ENCODE data around the gene BRD3OS.

Gene BRD3OS

DNA sequence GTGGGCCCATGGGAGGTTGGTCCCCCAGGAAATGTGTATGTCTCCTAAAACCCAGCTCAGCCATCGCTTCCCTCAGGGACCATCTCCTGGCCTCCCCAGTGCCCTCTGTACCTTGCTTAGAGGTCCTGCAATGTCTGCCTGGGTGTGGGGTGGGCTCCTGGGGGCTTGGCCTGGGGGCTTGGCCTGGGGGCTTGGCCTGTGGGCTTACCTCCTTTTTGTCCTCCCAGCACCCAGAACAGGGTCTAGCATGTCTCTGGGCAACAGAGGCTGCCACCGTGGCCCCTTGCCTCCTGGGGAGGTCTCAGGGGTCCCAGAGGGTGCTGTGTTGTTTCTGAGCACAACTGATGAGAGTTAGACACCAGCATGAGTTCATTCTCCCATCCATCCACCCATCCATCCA is 22.5 kb upstream of the BRD3OS start:
- TF ChIP-seq, protein P1, sequence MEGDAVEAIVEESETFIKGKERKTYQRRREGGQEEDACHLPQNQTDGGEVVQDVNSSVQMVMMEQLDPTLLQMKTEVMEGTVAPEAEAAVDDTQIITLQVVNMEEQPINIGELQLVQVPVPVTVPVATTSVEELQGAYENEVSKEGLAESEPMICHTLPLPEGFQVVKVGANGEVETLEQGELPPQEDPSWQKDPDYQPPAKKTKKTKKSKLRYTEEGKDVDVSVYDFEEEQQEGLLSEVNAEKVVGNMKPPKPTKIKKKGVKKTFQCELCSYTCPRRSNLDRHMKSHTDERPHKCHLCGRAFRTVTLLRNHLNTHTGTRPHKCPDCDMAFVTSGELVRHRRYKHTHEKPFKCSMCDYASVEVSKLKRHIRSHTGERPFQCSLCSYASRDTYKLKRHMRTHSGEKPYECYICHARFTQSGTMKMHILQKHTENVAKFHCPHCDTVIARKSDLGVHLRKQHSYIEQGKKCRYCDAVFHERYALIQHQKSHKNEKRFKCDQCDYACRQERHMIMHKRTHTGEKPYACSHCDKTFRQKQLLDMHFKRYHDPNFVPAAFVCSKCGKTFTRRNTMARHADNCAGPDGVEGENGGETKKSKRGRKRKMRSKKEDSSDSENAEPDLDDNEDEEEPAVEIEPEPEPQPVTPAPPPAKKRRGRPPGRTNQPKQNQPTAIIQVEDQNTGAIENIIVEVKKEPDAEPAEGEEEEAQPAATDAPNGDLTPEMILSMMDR (IDR thresholded peaks at IDR 0.05; ENCODE audit: insufficient read depth, low read depth, low read length, missing control alignments), result no peak
- DNase-seq (ENCODE audit: low read depth), result no peak
- no peak overlapping the region for H3K4me3 ChIP-seq (ENCODE audit: low read length)

DNA sequence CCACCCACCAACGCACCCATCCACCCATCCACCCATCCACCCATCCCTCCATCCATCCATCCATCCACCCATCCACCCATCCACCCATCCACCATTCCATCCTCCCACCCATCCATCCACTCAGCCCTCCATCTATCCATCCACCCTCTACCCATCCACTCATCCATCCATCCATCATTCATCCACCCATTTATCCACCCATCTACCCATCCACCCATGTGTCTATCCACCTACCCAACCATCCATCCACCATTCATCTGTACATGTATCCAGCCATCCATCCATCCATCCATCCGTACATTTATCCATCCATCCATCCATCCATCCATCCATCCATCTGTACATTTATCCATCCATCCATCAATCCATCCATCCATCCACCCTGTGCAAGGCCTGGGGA is 22.0 kb upstream of the BRD3OS start:
- DNase-seq (ENCODE audit: low read depth), result no peak
- no peak overlapping the region for H3K4me3 ChIP-seq (ENCODE audit: low read length)
- TF ChIP-seq, protein P1 (IDR thresholded peaks at IDR 0.05; ENCODE audit: insufficient read depth, low read depth, low read length, missing control alignments), result no peak

DNA sequence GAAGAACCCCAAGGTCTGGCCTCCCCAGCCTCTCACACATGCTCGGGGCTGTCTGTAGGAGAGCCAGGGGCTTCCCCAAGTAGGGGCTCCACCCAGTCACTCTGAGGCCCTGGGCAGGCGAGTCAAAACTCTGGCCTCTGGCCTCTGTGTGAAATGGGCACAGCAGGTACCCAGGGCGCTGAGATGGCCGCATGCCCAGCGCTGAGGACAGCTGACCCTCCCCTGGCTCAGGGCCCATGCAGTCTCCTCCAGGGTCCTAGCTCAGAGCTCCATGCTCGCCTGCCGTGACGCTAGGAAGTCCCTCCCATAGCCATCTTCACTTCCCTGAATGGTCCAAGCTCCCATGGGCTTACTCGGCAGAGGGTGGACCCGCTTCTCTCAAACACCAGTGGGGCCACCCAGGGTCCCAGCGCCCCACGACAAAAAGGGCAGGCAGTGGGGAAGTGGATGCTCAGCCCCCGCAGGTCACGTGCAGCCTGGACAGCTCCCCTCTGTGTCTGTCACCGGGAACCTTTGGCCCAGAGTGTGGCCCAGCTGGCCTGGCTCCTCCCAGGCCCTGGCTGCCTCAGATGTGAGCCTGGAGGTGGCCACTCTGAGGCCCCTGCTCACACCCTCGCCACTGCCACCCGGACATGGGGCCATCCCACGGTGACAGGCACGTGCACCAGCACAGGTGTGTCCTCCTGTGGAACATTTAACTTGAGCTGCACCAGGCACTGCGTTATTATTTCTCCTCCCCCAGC is 21.0 kb upstream of the BRD3OS start:
- no peak for DNase-seq (ENCODE audit: low read depth)
- TF ChIP-seq, protein P1 (IDR thresholded peaks at IDR 0.05; ENCODE audit: insufficient read depth, low read depth, low read length, missing control alignments), result no peak
- no peak overlapping the region for H3K4me3 ChIP-seq (ENCODE audit: low read length)

DNA sequence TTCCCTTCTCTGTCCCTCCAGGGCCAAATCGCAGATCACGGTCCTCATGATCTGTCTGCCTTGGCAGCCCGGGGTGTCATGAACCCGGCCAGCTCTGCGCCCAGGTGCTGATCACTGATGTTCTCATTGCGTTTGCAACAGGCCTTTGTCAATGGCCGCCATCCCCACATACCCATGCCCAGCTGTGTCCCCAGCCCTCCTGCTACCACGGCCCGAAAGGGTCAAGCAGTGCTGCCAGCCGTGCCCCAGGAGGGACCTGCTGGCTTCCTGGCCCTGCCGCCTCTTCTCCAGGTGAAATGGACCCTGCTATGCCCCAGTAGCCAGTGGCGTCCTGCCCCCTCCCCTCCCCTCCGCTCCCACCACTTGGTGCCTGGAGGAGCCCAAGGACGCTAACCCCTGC is 20.4 kb upstream of the BRD3OS start:
- H3K4me3 ChIP-seq (ENCODE audit: low read length), result no peak overlapping the region
- TF ChIP-seq, protein P1 (IDR thresholded peaks at IDR 0.05; ENCODE audit: insufficient read depth, low read depth, low read length, missing control alignments), result no peak
- DNase-seq (ENCODE audit: low read depth), result no peak

DNA sequence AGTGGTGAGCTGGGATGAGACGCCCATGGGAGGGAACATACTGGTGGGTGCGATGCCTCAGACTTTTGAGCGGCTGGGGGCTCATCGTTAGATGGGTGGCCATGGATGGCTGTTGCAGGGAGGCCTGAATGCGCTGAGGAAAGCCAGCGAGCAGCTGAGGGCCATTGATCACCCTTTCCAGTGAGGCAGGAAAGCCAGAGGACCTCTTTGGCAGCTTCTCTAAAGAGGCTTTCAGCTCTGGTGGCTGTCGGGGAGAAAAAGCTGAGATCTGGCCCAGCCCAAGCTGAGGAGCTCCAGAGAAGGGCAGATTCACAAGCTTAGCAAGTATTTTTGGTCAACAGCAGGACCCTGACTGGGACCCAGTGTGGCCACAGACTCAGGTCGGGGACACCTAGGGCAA is 19.9 kb upstream of the BRD3OS start:
- DNase-seq (ENCODE audit: low read depth), result no peak
- H3K4me3 ChIP-seq (ENCODE audit: low read length), result no peak overlapping the region
- TF ChIP-seq, protein P1 (IDR thresholded peaks at IDR 0.05; ENCODE audit: insufficient read depth, low read depth, low read length, missing control alignments), result no peak

DNA sequence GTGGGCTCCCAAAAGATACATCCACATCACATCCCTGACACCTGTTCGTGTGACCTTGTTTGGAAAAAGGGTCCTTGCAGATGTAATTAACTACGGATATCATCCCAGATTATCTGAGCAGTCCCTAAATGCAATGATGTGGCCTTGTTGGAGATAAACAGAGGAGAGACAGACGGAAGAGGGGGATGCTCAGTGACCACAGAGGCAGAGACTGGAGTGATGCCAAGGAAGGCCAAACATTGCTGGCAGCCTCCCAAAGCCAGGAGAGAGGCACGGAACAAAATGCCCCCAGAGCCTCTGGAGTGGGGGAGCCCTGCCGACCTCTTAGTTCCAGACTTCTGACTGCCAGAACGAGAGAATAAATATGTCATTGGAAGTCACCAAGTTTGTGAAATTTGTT is 18.1 kb upstream of the BRD3OS start:
- no peak for DNase-seq (ENCODE audit: low read depth)
- H3K4me3 ChIP-seq (ENCODE audit: low read length), result no peak overlapping the region
- TF ChIP-seq, protein P1 (IDR thresholded peaks at IDR 0.05; ENCODE audit: insufficient read depth, low read depth, low read length, missing control alignments), result no peak

DNA sequence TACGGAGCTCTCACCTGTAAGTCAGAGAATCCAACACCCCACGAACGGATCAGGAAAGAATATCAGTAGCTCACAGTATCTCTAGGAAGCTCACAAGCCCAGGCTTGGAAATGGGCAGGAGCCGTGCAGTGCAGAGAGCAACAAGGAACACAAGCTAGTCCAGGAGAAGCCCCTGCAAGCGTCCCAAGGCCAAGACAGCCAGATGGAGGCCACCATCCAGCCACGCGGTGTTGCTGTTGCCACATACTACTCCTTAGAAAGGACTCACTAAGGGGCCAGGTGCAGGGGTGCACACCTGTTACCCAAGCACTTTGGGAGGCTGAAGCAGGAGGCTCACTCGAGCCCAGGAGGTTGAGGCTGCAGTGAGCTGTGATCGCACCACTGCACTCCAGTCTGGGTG is 17.7 kb upstream of the BRD3OS start:
- DNase-seq (ENCODE audit: low read depth), result no peak
- no peak overlapping the region for H3K4me3 ChIP-seq (ENCODE audit: low read length)
- TF ChIP-seq, protein P1 (IDR thresholded peaks at IDR 0.05; ENCODE audit: insufficient read depth, low read depth, low read length, missing control alignments), result no peak

Data from epithelial cell of esophagus (primary cell).